Keratinocyte (primary cell): Measurements from ENCODE around the gene GNPTG. TPM values are rescaled to one million over a fixed set of nuclear protein-coding genes. Genes with fewer than 3 reads are reported as not detected.

Source experiments
- DNase-seq: peaks from one replicate; pipeline ENCODE4 v3.0.0-alpha.2; 2011; ENCODE audit warnings: low read depth, missing footprints, low spot score
- FAIRE-seq: peaks from 2 replicates; lab custom pipeline; 2011; peaks lifted over from hg19 to GRCh38; lab: Jason Lieb, UNC
- H2AFZ ChIP-seq: 2 replicates; pipeline ENCODE4 v1.6.0; 2012; ENCODE audit warnings: low read length, control low read depth, inconsistent platforms; ENCODE audit not compliant: control insufficient read depth
- H3K27ac ChIP-seq: 2 replicates; pipeline ENCODE4 v1.5.1; 2011; ENCODE audit warnings: low read length; ENCODE audit not compliant: control insufficient read depth, insufficient read depth
- H3K27me3 ChIP-seq: 3 replicates; pipeline ENCODE4 v1.6.0; 2011; ENCODE audit warnings: low read length; ENCODE audit not compliant: control insufficient read depth, insufficient read depth; ENCODE audit errors: extremely low read depth
- H3K36me3 ChIP-seq, 2 experiments: 2 replicates in 1 of 2; 3 replicates in 1 of 2; pipeline ENCODE4 v1.5.1; 2011; ENCODE audit warnings: low read length in 2 of 2, mild to moderate bottlenecking in 1 of 2; ENCODE audit not compliant: control insufficient read depth in 2 of 2, insufficient read depth in 2 of 2; ENCODE audit errors: extremely low read depth in 1 of 2
- H3K4me1 ChIP-seq: 3 replicates; pipeline ENCODE4 v1.5.1; 2011; ENCODE audit warnings: low read length; ENCODE audit not compliant: control insufficient read depth, insufficient read depth; ENCODE audit errors: extremely low read depth
- H3K4me2 ChIP-seq: 3 replicates; pipeline ENCODE4 v1.6.0; 2011; ENCODE audit warnings: low read depth, low read length; ENCODE audit not compliant: control insufficient read depth, insufficient read depth; ENCODE audit errors: extremely low read depth
- H3K4me3 ChIP-seq, 3 experiments: fragments of 200-600 bp in 1 of 3; sonication (generic) in 1 of 3; 2 replicates in 2 of 3; 3 replicates in 1 of 3; pipeline ENCODE4 v1.5.1; 2011 to 2016; ENCODE audit warnings: low read length in 3 of 3, mild to moderate bottlenecking in 3 of 3, control low read depth in 2 of 3, inconsistent platforms in 1 of 3, low read depth in 1 of 3, mixed read lengths in 1 of 3, mixed run types in 1 of 3, moderate library complexity in 1 of 3; ENCODE audit not compliant: control insufficient read depth in 2 of 3, insufficient read depth in 2 of 3; ENCODE audit errors: extremely low read depth in 1 of 3
- H3K79me2 ChIP-seq: 2 replicates; pipeline ENCODE4 v1.6.0; 2012; ENCODE audit warnings: low read length; ENCODE audit not compliant: control insufficient read depth, insufficient read depth
- H3K9ac ChIP-seq: 3 replicates; pipeline ENCODE4 v1.6.0; 2011; ENCODE audit warnings: low read length; ENCODE audit not compliant: control insufficient read depth, insufficient read depth; ENCODE audit errors: extremely low read depth
- H3K9me1 ChIP-seq: 3 replicates; pipeline ENCODE4 v1.6.0; 2011; ENCODE audit warnings: low read length; ENCODE audit not compliant: control insufficient read depth, insufficient read depth; ENCODE audit errors: extremely low read depth
- H3K9me3 ChIP-seq: 2 replicates; pipeline ENCODE4 v1.5.1; 2012; ENCODE audit warnings: low read depth, low read length; ENCODE audit not compliant: control insufficient read depth
- H4K20me1 ChIP-seq: 3 replicates; pipeline ENCODE4 v1.6.0; 2011; ENCODE audit warnings: low read length; ENCODE audit not compliant: control insufficient read depth, insufficient read depth; ENCODE audit errors: extremely low read depth
- CTCF ChIP-seq, 3 experiments: IDR thresholded peaks in 1 of 3; conservative IDR thresholded peaks in 1 of 3; optimal IDR thresholded peaks in 1 of 3; 2 replicates in 2 of 3; 3 replicates in 1 of 3; pipeline versions ENCODE3 to v1.5.1; 2011; ENCODE audit warnings: low read length in 3 of 3, mild to moderate bottlenecking in 3 of 3, moderate library complexity in 2 of 3, control low read depth in 1 of 3, inconsistent platforms in 1 of 3; ENCODE audit not compliant: insufficient read depth in 2 of 3; ENCODE audit errors: extremely low read depth in 1 of 3
- EZH2 ChIP-seq: IDR thresholded peaks from one replicate; pipeline ENCODE4 v1.6.1; 2012; ENCODE audit warnings: inconsistent platforms, mild to moderate bottlenecking, low read length, moderate library complexity
- dilution Hi-C: fragments of 300-500 bp; cut with MboI; formaldehyde crosslinking; loops from one replicate; pipeline ENCODE4 v1.7.0; 2020; ENCODE audit warnings: low sequenced_read_pairs; ENCODE audit not compliant: extremely low pct_ligation_motif_present
- polyA plus RNA-seq, 5 experiments: library from polyadenylated mRNA; depleted of rRNA in 3 of 5; stranded (reverse) in 3 of 5; stranded (forward) in 1 of 5; unstranded in 1 of 5; fragments of >200 nt; gene quantifications; 1 replicate in 1 of 5; 2 replicates in 3 of 5; 3 replicates in 1 of 5; pipeline versions ENCODE4 v1.2.1 to v1.2.3, GENCODE V29; 2011 to 2012; ENCODE audit warnings: missing spikeins in 2 of 5, low read depth in 1 of 5, low replicate concordance in 1 of 5

Gene GNPTG
- polyA plus RNA-seq, 1 donor (not counting 4 experiments of a cell fraction or from before 2014, with no cell fraction given), result 30.9 TPM

- Histone ChIP-seq H3K9me3 (no peaks in the 10 kb centered on the region), H3K4me1 (no peaks in the 10 kb centered on the region), H2AFZ (no peak overlapping the region), H4K20me1 (no peaks in the 10 kb centered on the region), H3K79me2 (no peaks in the 10 kb centered on the region), H3K9me1 (no peaks in the 10 kb centered on the region), H3K27me3 (no peaks in the 10 kb centered on the region), H3K4me3 (no peak overlapping the region), H3K36me3 (peaks cover 0 to 5% of the 10 kb centered on the region in 2 experiments), H3K4me2 (no peak overlapping the region), H3K27ac (no peak overlapping the region), H3K9ac (no peak overlapping the region)
- dilution Hi-C loops, result no loop called here
- FAIRE-seq, result no peak
- TF ChIP-seq EZH2 (no peak), CTCF (optimal IDR thresholded peaks at IDR 0.05 in 1 of 3, IDR thresholded peaks at IDR 0.05 in 1 of 3, conservative IDR thresholded peaks at IDR 0.05 in 1 of 3; ENCODE audit: extremely low read depth in 1 of 3, insufficient read depth in 2 of 3, low read length in 3 of 3) (no peak)
- DNase-seq, result no peak
These were observed 50.0 kb downstream of the GNPTG start for GRCh38 chr16:1401758-1402154.

- H3K4me1 ChIP-seq, result no peaks in the 10 kb centered on the region
- no peaks in the 10 kb centered on the region for H3K9me1 ChIP-seq
- DNase-seq, result no peak
- no peaks in the 10 kb centered on the region for H3K27me3 ChIP-seq
- dilution Hi-C loops, result no loop called here
- no peak overlapping the region for H3K4me3 ChIP-seq
- peaks cover 0 to 5% of the 10 kb centered on the region in 2 experiments for H3K36me3 ChIP-seq
- H3K4me2 ChIP-seq, result no peak overlapping the region
- no peak overlapping the region for H3K9ac ChIP-seq
- no peaks in the 10 kb centered on the region for H3K79me2 ChIP-seq
- no peaks in the 10 kb centered on the region for H3K9me3 ChIP-seq
- TF ChIP-seq CTCF (optimal IDR thresholded peaks at IDR 0.05 in 1 of 3, IDR thresholded peaks at IDR 0.05 in 1 of 3, conservative IDR thresholded peaks at IDR 0.05 in 1 of 3; ENCODE audit: extremely low read depth in 1 of 3, insufficient read depth in 2 of 3, low read length in 3 of 3) (no peak), EZH2 (no peak)
- no peaks in the 10 kb centered on the region for H4K20me1 ChIP-seq
- H2AFZ ChIP-seq, result no peak overlapping the region
- FAIRE-seq, result no peak
- no peak overlapping the region for H3K27ac ChIP-seq
These were observed 51.3 kb downstream of the GNPTG start for GRCh38 chr16:1403036-1403435.
